ENCODE data around the gene KERA. TPM values are rescaled to one million over a fixed set of nuclear protein-coding genes. Genes with fewer than 3 reads are reported as not detected.

Gene KERA
- not detected for total RNA-seq

GRCh38 chr12:91057368-91058165, at the start of gene KERA:
Gene KERA (minus strand): TSS chr12:91058024. CDS start chr12:91056281, 1,743 bp downstream.

GRCh38 chr12:91004872-91005271, 53.0 kb downstream of the KERA start, which contains the start of gene EPYC:
Gene EPYC (minus strand): TSS chr12:91004972. CDS start chr12:91002565, 2,407 bp downstream.

Other genes with a start within 250 kb of the KERA start
- gene CCER1, start 102.8 kb downstream of the KERA start, total RNA-seq = not detected
- gene EPYC, start 53.1 kb downstream of the KERA start, total RNA-seq = not detected
- 1 to 10 TPM in 1 of 2 donors, under 1 TPM in 1; 0.34 to 1.3 TPM for gene LUM, start 53.5 kb upstream of the KERA start, total RNA-seq
- under 1 TPM; 0.67 to 0.69 TPM for gene DCN, start 124.8 kb upstream of the KERA start, total RNA-seq